Measurements from ENCODE around the gene CCDC74A. TPM values are rescaled to one million over a fixed set of nuclear protein-coding genes. Genes with fewer than 3 reads are reported as not detected.

CCDC74A gene
- total RNA-seq, 2 donors from 2014 or later = 1.6 to 4.3 TPM

GRCh38 chr2:131572175-131572574, 44.5 kb downstream of the CCDC74A start:
- Histone ChIP-seq H3K4me3 (no peak overlapping the region), H3K27ac (no peak overlapping the region), H3K4me1 (no peaks in the 10 kb centered on the region), H3K36me3 (replicated peaks in 1 of 2; ENCODE audit: insufficient read depth in 1 of 2, low read depth in 2 of 2) (no peaks in the 10 kb centered on the region), H3K27me3 (no peaks in the 10 kb centered on the region), H3K9me3 (no peaks in the 10 kb centered on the region)
- DNase-seq = no peak
- intact Hi-C loops (cut with DNase I) = no loop called here
- TF ChIP-seq CTCF (IDR thresholded peaks at IDR 0.05) (no peak), POLR2A (IDR thresholded peaks at IDR 0.05) (no peak)
- WGBS, 2 donors = 83 to 91% methylated on average over 1 of the region's 1 CpG
- ATAC-seq = no peak

- H3K9me3 ChIP-seq = no peaks in the 10 kb centered on the region
- no peaks in the 10 kb centered on the region for H3K4me1 ChIP-seq
- H3K4me3 ChIP-seq = no peak overlapping the region
- DNase-seq (no peak), ATAC-seq (no peak)
- no peak overlapping the region for H3K27ac ChIP-seq
- no peaks in the 10 kb centered on the region for H3K36me3 ChIP-seq (replicated peaks in 1 of 2; ENCODE audit: insufficient read depth in 1 of 2, low read depth in 2 of 2)
- no peaks in the 10 kb centered on the region for H3K27me3 ChIP-seq
- TF ChIP-seq POLR2A (IDR thresholded peaks at IDR 0.05) (no peak), CTCF (IDR thresholded peaks at IDR 0.05) (no peak)
- intact Hi-C loops (cut with DNase I) = no loop called here
- WGBS, 2 donors = 55 to 61% methylated on average over 4 of the region's 4 CpGs
Observed at GRCh38 chr2:131577812-131578211, 50.1 kb downstream of the CCDC74A start.

GRCh38 chr2:131580187-131580586, 52.5 kb downstream of the CCDC74A start:
- WGBS, 2 donors = 75 to 84% methylated on average over 7 of the region's 7 CpGs
- intact Hi-C loops (cut with DNase I) = no loop called here

More at GRCh38 chr2:131580187-131580586, 52.5 kb downstream of the CCDC74A start:
- TF ChIP-seq POLR2A (IDR thresholded peaks at IDR 0.05) (no peak), CTCF (IDR thresholded peaks at IDR 0.05) (no peak)
- ATAC-seq (no peak), DNase-seq (no peak)
- Histone ChIP-seq H3K4me3 (no peak overlapping the region), H3K4me1 (no peaks in the 10 kb centered on the region), H3K9me3 (no peaks in the 10 kb centered on the region), H3K27me3 (no peaks in the 10 kb centered on the region), H3K36me3 (replicated peaks in 1 of 2; ENCODE audit: insufficient read depth in 1 of 2, low read depth in 2 of 2) (no peaks in the 10 kb centered on the region), H3K27ac (no peak overlapping the region)

Small RNA genes lying within 50 kb of the gene (microRNA-seq; reads per million reads assigned to microRNA genes)
- gene MIR4784 (ENCODE audit: borderline number of aligned reads in 2 of 2, borderline replicate concordance in 2 of 2) = 0 reads per million in 2 donors

Other genes starting within 250 kb of the CCDC74A start
- under 1 TPM in 1 of 2 donors, not detected in 1; under 0.01 TPM for gene RAB6D, start 163.7 kb upstream of the CCDC74A start, total RNA-seq
- gene TUBA3D, start 51.8 kb upstream of the CCDC74A start, total RNA-seq = not detected
- 10 to 100 TPM; 51.1 to 54.1 TPM for gene MZT2A, start 35.5 kb upstream of the CCDC74A start, total RNA-seq

Measured in body of pancreas (tissue), 4 donors.